ENCODE results near the gene S100A4.
A peak's percentile ranks its signal among the peaks of the same experiment; 100 is the strongest.

The S100A4 gene

GRCh38 chr1:153546796-153547559 lies 1.4 kb upstream of the S100A4 start:
- no peak for DNase-seq

GRCh38 chr1:153546371-153546770 lies 765 bp upstream of the S100A4 start:
- no peak for DNase-seq

- DNase-seq = no peak
These were observed 1.0 kb downstream of the S100A4 start for GRCh38 chr1:153544453-153545066.

GRCh38 chr1:153543736-153544135 lies 1.9 kb downstream of the S100A4 start:
- no peak for DNase-seq

GRCh38 chr1:153542956-153543711 lies 2.5 kb downstream of the S100A4 start:
- DNase-seq = no peak

GRCh38 chr1:153541641-153542590 lies 3.7 kb downstream of the S100A4 start:
- no peak for DNase-seq

- DNase-seq = peak; percentile 72
These were observed 4.9 kb downstream of the S100A4 start, which contains the start of gene S100A5 for GRCh38 chr1:153540394-153541361. S100A5 (minus strand) TSS chr1:153540934; CDS start chr1:153540191, 743 bp downstream.

GRCh38 chr1:153539395-153540093 lies 6.1 kb downstream of the S100A4 start:
- DNase-seq = no peak

- DNase-seq = no peak
These were observed 7.2 kb downstream of the S100A4 start for GRCh38 chr1:153538315-153538821.

GRCh38 chr1:153537376-153537730 lies 8.3 kb downstream of the S100A4 start:
- DNase-seq = no peak

GRCh38 chr1:153536671-153537375 lies 8.8 kb downstream of the S100A4 start:
- peak; percentile 62 for DNase-seq

- DNase-seq = peak; percentile 72
These were observed 9.5 kb downstream of the S100A4 start for GRCh38 chr1:153536012-153536670.

- peak; percentile 61 for DNase-seq
These were observed 10.2 kb downstream of the S100A4 start, which contains the start of gene S100A6 for GRCh38 chr1:153535242-153536011. S100A6 (minus strand) TSS chr1:153535991; CDS start chr1:153535339, 652 bp downstream.

- DNase-seq = no peak
These were observed 10.7 kb downstream of the S100A4 start for GRCh38 chr1:153534925-153535241.

GRCh38 chr1:153534226-153534924 lies 11.2 kb downstream of the S100A4 start:
- no peak for DNase-seq

GRCh38 chr1:153533689-153534201 lies 11.9 kb downstream of the S100A4 start:
- DNase-seq = peak; percentile 52
